Spinal cord (tissue), 10 donors: ENCODE results near the gene COG6. TPM values are rescaled to one million over a fixed set of nuclear protein-coding genes. Genes with fewer than 3 reads are reported as not detected.
A peak's percentile ranks its signal among the peaks of the same experiment; 100 is the strongest.

Experiments
- DNase-seq, 6 donors: peaks; one replicate each; pipeline versions ENCODE4 v3.0.0 to v3.0.0-alpha.2; 2013 to 2015; ENCODE audit warnings: low spot score in 6 of 6, low read depth in 4 of 6
- H3K27ac ChIP-seq: one replicate; pipeline ENCODE4 v1.5.1; 2013; ENCODE audit warnings: low read depth, low read length, control low read depth
- H3K27me3 ChIP-seq: one replicate; pipeline ENCODE4 v1.6.1; 2013; ENCODE audit warnings: low read length; ENCODE audit not compliant: control insufficient read depth, insufficient read depth
- H3K36me3 ChIP-seq: one replicate; pipeline ENCODE4 v1.6.1; 2013; ENCODE audit warnings: low read length; ENCODE audit not compliant: control insufficient read depth, insufficient read depth
- H3K4me1 ChIP-seq: one replicate; pipeline ENCODE4 v1.6.1; 2013; ENCODE audit warnings: low read length; ENCODE audit not compliant: control insufficient read depth, insufficient read depth
- H3K4me3 ChIP-seq: one replicate; pipeline ENCODE4 v1.5.1; 2013; ENCODE audit warnings: low read depth, low read length, control low read depth
- H3K9me3 ChIP-seq: one replicate; pipeline ENCODE4 v1.6.1; 2013; ENCODE audit warnings: low read length; ENCODE audit not compliant: control insufficient read depth, insufficient read depth
- WGBS: methylation state at CpG from one replicate; pipeline ENCODE4 v1.1.5; 2013; ENCODE audit warnings: missing lambda C conversion rate; ENCODE audit not compliant: insufficient coverage; 5-methylcytosine and 5-hydroxymethylcytosine counted together
- long read RNA-seq, 4 donors: transcript quantifications; one replicate each; lab custom pipeline, GENCODE V29; 2026
- polyA plus RNA-seq, 2 donors: library from polyadenylated mRNA; unstranded; fragments of 120-200 nt; gene quantifications; one replicate each; pipeline ENCODE4 v1.2.1, GENCODE V29; 2013; ENCODE audit not compliant: insufficient read length in 2 of 2
- total RNA-seq, 2 donors: library from RNA; depleted of rRNA in 1 of 2; stranded (reverse); fragments of 120-200 nt in 1 of 2; fragments of >200 nt in 1 of 2; gene quantifications; one replicate each; pipeline versions ENCODE4 v1.2.3 to v1.2.4, GENCODE V29; 2013 to 2014
- donor health status: healthy.

The COG6 gene
- total RNA-seq (10 to 100 TPM; 40.2 to 48.9 TPM), polyA plus RNA-seq (10 to 100 TPM; 23.4 to 27.0 TPM)
- long read RNA-seq, donor 1, partial matches to known transcripts = 30 of 34 reads
- long read RNA-seq, donor 1, other reads (novel, unspliced or antisense) = 0 of 34 reads
- long read RNA-seq, donor 2 = 0 reads
- long read RNA-seq, donor 3, partial matches to known transcripts = 0 of 2 reads
- long read RNA-seq, donor 3, other reads (novel, unspliced or antisense) = 0 of 2 reads
- long read RNA-seq, donor 4, partial matches to known transcripts = 0 of 4 reads
- long read RNA-seq, donor 4, other reads (novel, unspliced or antisense) = 0 of 4 reads

DNA sequence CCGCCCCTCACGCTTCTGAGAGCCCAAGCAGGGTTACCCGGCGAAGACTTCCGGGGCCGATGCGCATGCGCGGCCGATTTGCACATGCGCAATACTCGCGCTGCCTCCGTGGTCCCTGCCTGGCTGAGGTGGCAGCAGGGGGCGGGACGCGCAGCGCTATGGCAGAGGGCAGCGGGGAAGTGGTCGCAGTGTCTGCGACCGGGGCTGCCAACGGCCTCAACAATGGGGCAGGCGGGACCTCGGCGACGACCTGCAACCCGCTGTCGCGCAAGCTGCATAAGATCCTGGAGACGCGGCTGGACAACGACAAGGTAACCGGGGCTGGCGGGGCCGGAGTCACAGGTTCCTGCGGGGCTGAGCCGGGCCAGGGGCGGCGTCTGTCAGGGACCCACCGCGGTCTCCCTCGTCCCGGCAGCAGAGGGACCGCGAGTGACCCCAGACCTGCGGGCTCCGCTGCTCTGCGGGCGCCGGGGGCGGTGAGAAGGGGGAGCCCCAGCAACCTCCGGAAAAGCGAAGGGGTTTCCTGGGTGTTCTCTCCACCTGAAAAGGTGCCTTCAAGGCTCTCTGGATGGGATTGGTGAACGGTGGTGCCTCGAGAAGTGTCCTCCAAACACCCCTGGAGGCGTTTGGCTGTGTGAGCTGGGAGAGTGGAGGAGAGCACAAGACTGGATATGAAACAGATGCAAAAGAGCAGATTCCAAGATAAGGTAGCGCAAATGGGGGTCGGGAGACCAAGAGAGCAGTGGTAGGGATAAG lies at the start of gene COG6:
TSS of gene COG6 (plus strand) at position 94 of the 756 bp plus-strand sequence. CDS start at position 159, 65 bp downstream.
- WGBS = under 1% methylated on average over 59 of the region's 59 CpGs
- peak within 1 kb of the TSS; percentile 63 for H3K27ac ChIP-seq

DNA sequence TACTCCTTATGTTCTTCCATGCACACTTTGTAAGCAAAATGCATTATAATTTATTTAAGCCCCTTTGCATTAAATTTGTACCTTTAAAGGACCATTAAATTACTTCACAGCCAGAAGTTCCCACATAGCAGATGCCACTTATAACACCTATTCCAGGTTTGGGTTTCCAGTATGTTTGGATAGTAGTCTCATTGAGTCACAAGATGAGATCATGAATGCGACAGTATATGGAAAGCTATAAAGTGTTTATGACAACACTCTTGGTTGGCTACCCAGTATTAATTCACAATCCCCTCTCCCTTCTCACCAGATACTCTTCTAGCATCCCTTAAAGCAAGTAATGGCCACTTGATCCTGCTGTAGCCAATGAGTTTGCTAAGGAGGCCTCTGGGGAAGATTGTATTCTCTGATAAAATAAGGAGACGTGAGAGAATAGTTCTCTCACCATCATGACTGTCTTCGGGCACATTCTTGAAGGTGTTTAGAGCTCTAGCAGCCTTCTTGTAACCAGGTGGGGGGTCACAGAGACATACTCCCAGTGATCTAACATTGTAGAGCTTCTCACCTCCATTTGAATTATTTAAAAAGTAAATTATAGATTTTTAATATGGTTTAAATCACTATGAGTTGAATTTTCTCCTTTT lies 49.7 kb upstream of the COG6 start:
- H3K27me3 ChIP-seq = peaks cover 3% of the 10 kb centered on the region
- peaks cover 7% of the 10 kb centered on the region for H3K4me1 ChIP-seq
- no peak for DNase-seq
- no CpG with 5 or more reads among the region's 3 CpGs for WGBS
- H3K36me3 ChIP-seq = no peaks in the 10 kb centered on the region
- no peaks in the 10 kb centered on the region for H3K9me3 ChIP-seq
- H3K27ac ChIP-seq = no peak overlapping the region
- no peak overlapping the region for H3K4me3 ChIP-seq

More for the DNA sequence above, at the start of gene COG6:
- no peaks in the 10 kb centered on the region for H3K9me3 ChIP-seq
- no peaks in the 10 kb centered on the region for H3K27me3 ChIP-seq
- peak within 1 kb of the TSS; percentile 96 for H3K4me3 ChIP-seq
- DNase-seq = peak; percentile 86 to 98 (median 92)
- no peaks in the 10 kb centered on the region for H3K4me1 ChIP-seq
- no peaks in the 10 kb centered on the region for H3K36me3 ChIP-seq

DNA sequence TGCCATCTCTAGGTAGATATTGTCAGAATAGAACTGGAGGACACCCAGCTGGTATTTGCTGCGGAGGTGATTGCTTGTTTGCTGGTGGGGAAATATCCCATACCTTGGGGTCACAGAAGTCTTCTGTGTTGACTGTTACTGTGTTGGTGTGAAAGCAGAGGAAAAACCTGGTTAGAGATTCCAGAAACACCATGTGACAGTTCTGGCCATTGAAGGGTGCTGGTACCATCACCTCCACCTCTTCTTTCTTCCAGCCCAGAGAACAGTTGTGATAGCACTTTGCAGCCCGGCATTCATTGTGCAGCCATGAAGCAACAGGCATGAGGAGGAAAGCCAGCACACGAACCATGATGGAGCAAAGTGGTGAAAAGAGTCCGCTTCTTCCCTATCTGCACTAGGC lies 47.6 kb upstream of the COG6 start:
- H3K4me3 ChIP-seq = no peak overlapping the region
- WGBS = 100% methylated on average over 3 of the region's 4 CpGs
- no peaks in the 10 kb centered on the region for H3K9me3 ChIP-seq
- no peaks in the 10 kb centered on the region for H3K4me1 ChIP-seq
- DNase-seq = no peak
- H3K27ac ChIP-seq = no peak overlapping the region
- no peaks in the 10 kb centered on the region for H3K27me3 ChIP-seq
- no peaks in the 10 kb centered on the region for H3K36me3 ChIP-seq

DNA sequence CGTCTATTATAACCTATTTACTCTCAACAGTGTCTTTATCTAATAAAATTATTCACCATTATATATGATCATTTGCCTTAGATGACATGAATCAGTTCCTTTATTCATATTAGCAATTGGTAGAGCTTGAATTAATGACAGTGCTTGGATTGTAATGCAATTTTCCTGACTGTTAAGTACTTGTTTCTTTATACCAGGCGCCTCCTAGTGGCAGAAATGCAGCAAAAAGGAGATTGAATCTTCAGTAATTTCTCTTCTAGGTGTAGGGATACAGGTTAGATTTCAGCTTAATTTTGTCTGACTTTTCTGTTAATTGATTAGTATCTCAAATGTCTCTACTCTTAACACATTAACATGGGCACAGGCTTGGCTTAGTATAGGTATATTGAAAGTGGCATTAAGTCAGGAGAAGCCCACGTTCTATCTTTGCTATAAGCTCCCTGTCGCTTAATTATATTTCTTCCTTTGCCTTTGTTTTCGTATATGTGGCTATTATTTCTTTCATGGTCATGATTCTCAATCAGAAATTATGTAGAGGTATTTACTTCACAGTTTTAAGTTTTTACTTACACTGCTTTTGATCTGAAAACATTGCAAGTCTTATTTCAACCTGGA lies 43.3 kb upstream of the COG6 start:
- no peaks in the 10 kb centered on the region for H3K4me1 ChIP-seq
- DNase-seq = peak in 4 of 6 donors; percentile 66 to 96 (median 80)
- no peaks in the 10 kb centered on the region for H3K36me3 ChIP-seq
- H3K9me3 ChIP-seq = no peaks in the 10 kb centered on the region
- H3K27me3 ChIP-seq = no peaks in the 10 kb centered on the region
- no peak overlapping the region for H3K27ac ChIP-seq
- no CpG with 5 or more reads among the region's 5 CpGs for WGBS
- no peak overlapping the region for H3K4me3 ChIP-seq

DNA sequence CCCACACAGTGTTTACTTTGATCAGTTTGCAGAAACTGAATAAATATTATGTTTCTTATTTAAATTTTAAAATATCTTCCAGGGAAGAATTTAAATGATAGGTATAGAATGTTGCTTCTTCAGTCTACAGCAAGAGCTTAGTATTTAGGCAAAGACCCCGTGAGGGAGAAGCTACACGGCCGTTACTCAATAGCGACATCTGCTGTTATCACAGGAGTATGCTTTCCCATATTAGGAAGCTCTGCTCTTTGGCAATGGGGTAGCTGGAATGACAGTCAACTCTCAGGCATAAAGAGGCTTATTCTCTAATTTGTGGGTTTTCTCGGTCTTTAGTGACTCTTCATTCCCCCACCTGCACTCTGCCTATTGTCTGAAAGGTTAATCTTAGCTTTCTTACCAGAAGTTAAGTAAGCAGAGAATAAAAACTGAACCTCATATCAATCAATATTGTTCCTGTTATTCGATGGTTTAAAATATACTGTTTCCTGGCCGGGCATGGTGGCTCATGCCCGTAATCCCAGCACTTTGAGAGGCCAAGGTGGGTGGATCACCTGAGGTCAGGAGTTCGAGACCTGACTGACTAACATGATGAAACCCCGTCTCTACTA lies 39.3 kb upstream of the COG6 start:
- Histone ChIP-seq H3K4me3 (no peak overlapping the region), H3K4me1 (no peaks in the 10 kb centered on the region), H3K9me3 (no peaks in the 10 kb centered on the region), H3K36me3 (no peaks in the 10 kb centered on the region), H3K27me3 (no peaks in the 10 kb centered on the region), H3K27ac (no peak overlapping the region)
- WGBS = 0% methylated on average over 3 of the region's 10 CpGs
- DNase-seq = peak in 4 of 6 donors; percentile 62 to 96 (median 84)

DNA sequence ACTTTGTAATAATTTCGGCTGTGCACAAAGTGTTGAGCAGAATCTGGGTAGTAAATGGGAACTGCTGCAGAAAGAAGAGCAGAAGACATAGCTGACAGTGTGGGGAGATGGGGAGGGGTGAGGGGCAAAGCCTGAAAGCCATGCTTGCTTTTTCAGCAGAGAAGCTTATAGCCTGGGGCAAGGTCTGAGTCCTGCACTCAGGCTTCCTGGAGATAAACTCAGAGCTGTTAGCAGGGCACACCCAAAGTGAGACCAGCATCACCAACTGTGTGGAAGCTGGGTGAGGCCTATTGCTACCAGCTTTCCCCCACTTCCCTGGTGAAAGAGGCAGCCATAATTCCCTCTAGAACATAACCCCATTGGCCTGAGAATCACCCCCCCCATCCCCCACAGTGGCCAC lies 36.9 kb upstream of the COG6 start:
- WGBS = 92% methylated on average over 1 of the region's 1 CpG
- DNase-seq = no peak
- H3K4me3 ChIP-seq = no peak overlapping the region
- H3K9me3 ChIP-seq = no peaks in the 10 kb centered on the region
- H3K4me1 ChIP-seq = no peaks in the 10 kb centered on the region
- no peak overlapping the region for H3K27ac ChIP-seq
- no peaks in the 10 kb centered on the region for H3K36me3 ChIP-seq
- H3K27me3 ChIP-seq = no peaks in the 10 kb centered on the region

DNA sequence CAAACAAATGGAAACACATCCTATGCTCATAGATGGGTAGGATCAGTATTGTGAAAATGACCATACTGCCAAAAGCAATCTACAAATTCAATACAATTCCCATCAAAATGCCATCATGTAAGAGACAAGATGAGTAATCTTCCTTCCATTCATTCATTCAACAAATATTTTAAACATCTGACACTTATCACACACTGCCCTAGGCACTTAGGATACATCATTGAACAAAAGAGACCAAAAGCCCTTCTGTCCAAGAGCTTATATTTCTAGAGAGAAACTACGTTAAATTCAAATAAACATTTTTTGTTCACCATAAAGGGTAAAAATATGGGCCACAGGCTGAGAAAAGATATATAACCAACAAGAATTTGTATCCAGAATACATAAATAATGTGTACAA lies 32.0 kb upstream of the COG6 start:
- WGBS = no CpG with 5 or more reads among the region's 1 CpG
- H3K4me1 ChIP-seq = no peaks in the 10 kb centered on the region
- no peak for DNase-seq

DNA sequence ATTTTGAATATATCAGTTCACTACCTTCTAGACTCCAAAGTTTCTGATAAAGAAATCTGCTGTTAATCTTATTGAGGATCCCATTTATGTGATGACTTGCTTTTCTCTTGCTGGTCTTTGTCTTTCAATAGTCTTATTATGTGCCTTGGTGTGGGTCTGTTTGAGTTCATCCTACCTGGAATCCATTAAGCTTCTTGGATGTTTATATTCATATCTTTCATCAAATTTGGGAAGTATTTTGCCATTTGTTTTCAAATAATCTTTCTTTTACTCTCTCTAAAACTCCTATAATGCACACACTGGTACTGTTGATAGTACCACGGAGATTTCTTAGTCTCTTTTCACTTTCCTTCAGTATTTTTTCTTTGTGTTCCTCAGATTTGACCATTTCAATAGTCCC lies 24.2 kb upstream of the COG6 start:
- WGBS = 77% methylated on average over 1 of the region's 1 CpG
- H3K27me3 ChIP-seq = no peaks in the 10 kb centered on the region
- no peaks in the 10 kb centered on the region for H3K4me1 ChIP-seq
- H3K27ac ChIP-seq = no peak overlapping the region
- peaks cover 5% of the 10 kb centered on the region for H3K9me3 ChIP-seq
- H3K36me3 ChIP-seq = no peaks in the 10 kb centered on the region
- no peak for DNase-seq
- H3K4me3 ChIP-seq = no peak overlapping the region

More for the DNA sequence above, 32.0 kb upstream of the COG6 start:
- Histone ChIP-seq H3K27ac (no peak overlapping the region), H3K36me3 (no peaks in the 10 kb centered on the region), H3K9me3 (no peaks in the 10 kb centered on the region), H3K27me3 (no peaks in the 10 kb centered on the region), H3K4me3 (no peak overlapping the region)

DNA sequence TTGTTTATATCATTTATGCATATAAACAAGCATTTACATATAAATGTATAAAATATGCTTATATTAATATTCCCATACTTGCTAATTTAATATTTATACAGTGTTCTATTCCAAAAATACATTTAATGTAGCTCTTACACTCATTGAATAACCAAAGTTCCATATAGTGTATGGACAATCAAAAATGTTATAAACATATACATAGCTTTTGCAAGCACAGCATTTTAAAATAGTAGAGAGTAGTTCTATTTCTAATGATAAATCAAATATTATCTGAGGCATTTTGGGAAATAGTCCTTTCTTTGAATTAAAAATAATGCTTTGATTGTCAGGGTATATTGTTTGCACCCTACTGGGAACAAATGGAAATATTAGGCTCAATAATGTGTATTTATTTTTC lies 22.5 kb upstream of the COG6 start:
- no peak for DNase-seq
- no peak overlapping the region for H3K27ac ChIP-seq
- no peaks in the 10 kb centered on the region for H3K27me3 ChIP-seq
- no peaks in the 10 kb centered on the region for H3K36me3 ChIP-seq
- no peak overlapping the region for H3K4me3 ChIP-seq
- H3K9me3 ChIP-seq = peaks cover 5% of the 10 kb centered on the region
- H3K4me1 ChIP-seq = no peaks in the 10 kb centered on the region
